NCI-H2029 treated with DMSO at 0.1 percent for 48 hours (cell line): Measurements from ENCODE around the gene SPAG17.
A peak's percentile ranks its signal among the peaks of the same experiment; 100 is the strongest.

Experiments
- DNase-seq: peaks from one replicate; lab custom pipeline; 2025; lab: John Stamatoyannopoulos, UW

SPAG17 gene

GRCh38 chr1:118185084-118185832, at the start of gene SPAG17:
SPAG17 (minus strand) TSS chr1:118185228; CDS start chr1:118185157, 71 bp downstream.
- DNase-seq: no peak

DNA sequence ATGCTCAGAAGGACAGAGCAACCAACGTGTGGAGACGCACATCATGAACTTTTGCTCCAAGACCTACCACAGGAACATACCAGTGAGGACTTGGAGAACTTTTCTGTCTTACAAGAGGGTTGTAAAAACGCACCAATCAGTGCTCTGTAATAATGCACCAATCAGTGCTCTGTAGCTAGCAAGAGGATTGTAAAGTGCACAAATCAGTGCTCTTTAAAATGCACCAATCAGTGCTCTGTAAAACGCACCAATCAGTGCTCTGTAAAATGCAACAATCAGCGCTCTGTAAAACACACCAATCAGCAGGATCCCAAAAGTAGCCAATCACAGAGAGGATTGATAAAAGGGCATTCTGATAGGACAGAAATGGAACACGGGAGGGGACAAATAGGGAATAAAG, 40.4 kb upstream of the SPAG17 start:
- DNase-seq: no peak

GRCh38 chr1:118223426-118223825, 38.4 kb upstream of the SPAG17 start:
- no peak for DNase-seq

DNA sequence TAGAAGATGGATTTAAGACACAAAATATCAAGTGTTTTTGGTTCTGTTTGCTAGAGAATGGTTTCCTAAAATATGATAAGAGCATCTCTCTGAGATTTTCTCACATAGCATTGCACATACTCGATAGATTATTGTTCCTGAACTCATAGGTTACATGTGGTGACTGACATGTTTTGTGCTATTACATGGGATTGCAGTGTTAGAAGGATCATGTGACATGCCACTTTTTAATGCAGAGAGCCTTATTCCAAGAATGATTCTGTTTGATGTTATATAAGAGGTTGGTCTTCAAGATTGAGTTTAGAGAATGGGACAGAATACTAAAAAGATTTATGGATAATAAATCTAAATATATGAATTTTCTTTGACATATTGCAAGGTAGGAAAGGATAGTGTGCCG, 34.4 kb upstream of the SPAG17 start:
- DNase-seq: no peak

GRCh38 chr1:118217141-118217838, 32.3 kb upstream of the SPAG17 start:
- no peak for DNase-seq

DNA sequence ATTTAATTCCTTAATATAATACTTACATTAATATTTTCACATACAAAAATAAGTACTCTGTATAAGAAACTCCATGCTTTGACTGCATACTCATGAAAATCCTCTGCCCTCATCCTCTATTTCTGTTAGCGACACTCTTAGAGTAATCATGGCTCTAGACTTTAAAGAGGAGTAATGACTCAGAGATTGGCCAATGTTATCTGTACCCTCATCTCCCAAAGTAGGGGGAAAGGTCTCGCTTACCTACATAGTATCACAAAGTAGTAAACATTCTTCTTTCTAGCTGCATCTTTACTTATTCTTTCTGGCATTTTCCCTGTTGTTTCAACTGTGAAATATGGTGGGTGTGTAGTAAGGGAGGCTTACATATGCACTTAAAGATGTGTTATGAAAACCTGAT, 29.8 kb upstream of the SPAG17 start:
- no peak for DNase-seq

DNA sequence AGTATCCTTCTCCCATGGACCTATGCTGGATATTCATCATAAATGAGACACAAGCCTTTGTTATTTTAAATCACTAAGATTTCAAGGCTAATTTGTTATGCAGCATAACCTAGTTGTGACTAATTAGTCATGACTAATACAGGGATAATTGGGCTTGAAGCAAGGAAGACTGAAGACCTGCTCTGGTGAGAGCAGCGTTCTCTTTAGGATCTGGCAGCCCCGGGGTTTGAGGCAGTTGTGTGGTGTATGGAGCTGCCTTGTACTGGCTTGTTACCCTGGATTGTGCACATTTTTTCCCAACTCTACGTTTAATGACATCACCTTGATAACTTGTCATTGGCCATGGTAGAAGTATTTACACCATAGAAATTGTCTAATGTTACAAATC, 25.7 kb upstream of the SPAG17 start:
- no peak for DNase-seq

DNA sequence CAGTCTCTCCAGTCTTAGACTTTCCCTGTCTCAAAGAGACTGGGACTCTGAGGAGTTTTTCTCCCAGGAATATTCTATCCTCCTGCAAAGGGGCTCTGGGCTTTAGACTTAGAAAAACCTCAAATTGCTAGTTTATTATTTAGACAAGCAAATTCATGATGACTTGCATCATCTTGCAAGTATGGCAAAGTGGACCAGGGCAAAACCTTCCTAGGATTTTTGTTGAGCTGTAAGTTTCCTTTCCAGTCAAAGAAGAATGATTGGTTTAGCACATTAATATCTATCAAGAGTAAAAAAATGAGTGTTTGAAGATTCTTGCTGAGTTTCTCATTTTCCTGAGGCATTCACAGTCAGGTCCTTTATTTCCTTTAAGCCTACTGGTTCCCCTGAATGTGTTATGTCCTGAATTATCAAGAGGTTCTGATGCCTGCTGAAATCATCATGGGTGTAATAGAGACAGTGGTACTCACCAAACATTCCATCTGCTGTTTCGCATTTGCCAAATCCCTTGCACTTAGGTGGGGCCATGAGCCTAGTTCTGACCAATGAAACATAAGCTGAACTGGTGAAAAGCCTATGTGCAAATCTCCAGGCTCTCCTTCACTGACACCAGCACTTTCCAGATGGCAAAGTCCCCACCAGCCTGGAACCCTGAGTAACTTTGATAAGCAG, 25.2 kb upstream of the SPAG17 start:
- DNase-seq: no peak

- DNase-seq: no peak
These were observed 24.6 kb upstream of the SPAG17 start for GRCh38 chr1:118209648-118210047.

DNA sequence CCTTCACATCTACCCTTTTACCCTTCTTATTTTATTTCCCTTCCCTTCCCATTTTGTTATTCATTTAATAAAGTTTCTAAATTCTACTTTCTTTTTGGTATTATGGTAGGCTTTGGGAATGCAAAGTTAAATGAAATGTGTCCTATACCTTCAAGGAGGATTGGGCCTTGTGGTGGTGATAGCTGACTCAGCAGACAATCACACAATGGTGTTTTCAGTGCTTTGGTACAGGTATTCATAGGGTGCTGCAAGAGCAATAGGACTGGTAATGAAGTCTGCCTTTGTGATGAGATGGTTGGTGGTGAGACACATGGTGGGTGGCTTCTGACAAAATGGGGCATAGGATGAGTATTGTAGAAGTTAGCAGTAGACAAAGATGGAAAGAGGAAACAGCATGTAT, 21.9 kb upstream of the SPAG17 start:
- DNase-seq: no peak

DNA sequence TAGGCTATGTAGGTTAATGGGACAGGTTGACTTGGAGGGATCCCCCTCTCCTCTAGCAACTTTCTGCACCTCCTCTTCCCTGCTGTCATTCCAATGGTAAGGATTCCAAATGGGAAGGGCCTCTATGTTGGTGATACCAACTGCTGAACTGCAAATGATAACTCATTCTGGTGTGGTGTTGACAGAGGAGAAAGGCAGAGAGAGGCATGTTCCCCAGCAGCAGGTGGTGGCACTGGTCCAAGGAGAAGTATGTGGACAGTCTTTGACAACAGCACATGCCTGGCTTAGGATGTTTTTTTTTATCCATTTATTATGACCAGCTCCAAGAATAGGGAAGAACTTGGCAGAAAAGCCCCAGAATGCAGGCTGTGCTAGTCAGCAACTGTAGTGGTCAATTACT, 19.6 kb upstream of the SPAG17 start:
- peak; percentile 38 for DNase-seq

- DNase-seq: no peak
These were observed 19.1 kb upstream of the SPAG17 start for GRCh38 chr1:118204105-118204504.

- no peak for DNase-seq
These were observed 17.1 kb upstream of the SPAG17 start for GRCh38 chr1:118202076-118202608.

DNA sequence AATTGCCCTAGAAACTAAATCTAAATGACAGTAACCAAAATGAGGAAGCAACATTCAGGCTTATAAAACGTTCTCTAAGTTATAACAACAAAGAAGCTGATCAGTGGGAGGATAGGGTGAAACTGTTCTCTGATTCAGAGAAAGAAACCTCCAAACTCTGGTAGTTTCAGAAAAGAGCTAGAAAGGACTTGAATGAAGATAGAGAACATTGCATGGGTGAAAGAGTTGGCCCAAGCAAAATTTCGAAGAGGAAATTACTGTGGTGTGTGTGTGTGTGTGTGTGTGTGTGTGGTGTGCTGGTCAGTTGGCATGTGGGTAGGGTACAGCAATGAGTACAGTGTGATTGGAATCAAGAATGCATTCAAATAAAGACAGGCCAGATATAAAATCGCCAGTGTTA, 16.5 kb upstream of the SPAG17 start:
- no peak for DNase-seq

DNA sequence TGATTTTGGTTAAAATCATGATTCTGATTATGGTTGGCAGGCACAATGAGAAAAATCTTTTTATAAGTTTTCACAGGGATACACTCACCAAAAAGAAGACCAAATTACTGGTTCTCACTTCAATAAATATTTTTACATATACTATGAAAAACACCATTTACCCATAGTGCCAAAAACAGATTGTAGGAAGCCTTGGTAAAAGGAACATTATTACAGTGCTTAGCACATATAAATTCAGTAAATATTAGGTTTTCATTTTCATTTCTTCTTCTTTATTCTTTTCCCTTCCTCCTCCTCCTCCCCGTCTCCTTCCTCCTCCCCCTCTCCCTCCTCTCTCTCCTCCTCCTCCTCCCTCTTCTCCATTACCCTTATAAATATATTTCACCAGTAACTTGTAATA, 15.8 kb upstream of the SPAG17 start:
- DNase-seq: no peak

GRCh38 chr1:118190561-118190960, 5.5 kb upstream of the SPAG17 start:
- DNase-seq: no peak

- no peak for DNase-seq
These were observed 4.5 kb upstream of the SPAG17 start for GRCh38 chr1:118189564-118189963.

DNA sequence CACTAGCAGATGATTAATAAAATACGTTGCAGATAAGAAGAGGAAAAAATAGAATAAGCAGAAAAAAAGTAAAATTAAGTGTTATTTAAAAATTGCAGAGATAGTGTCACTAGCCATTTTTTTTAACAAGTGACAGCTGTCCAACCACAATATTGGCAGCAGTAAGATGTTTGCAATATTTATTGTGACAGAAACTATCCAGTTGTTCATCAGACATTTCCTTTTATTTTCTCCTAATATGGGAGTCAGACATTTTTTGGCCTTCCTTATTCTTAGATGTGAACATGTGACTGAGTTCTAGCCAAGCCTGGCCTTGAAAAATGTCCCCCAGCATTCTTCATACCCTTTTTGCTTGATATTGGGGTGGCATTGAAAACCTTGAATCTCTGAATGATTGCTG, 3.4 kb upstream of the SPAG17 start:
- DNase-seq: no peak

- no peak for DNase-seq
These were observed 998 bp upstream of the SPAG17 start for GRCh38 chr1:118186026-118186425.

DNA sequence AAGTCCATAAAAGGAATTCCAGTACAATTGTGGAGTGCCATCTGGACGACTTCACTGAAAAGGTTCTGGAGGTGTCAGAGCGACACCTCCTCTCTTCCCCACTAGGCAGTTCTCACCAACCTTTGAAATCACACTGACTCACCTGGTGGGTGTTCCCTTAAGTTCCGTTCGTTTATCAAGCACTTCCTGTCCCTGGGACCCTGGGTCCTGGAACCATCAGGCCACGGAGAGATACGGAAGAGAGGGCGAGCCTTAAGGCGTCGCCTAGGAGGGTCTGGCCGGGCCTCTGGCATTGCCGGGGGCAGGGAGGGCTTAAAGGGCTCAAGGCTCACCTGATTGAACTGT, 317 bp downstream of the SPAG17 start:
- DNase-seq: peak; percentile 16

- no peak for DNase-seq
These were observed 1.4 kb downstream of the SPAG17 start for GRCh38 chr1:118183586-118183985.

- DNase-seq: no peak
These were observed 7.0 kb downstream of the SPAG17 start for GRCh38 chr1:118177998-118178397.

DNA sequence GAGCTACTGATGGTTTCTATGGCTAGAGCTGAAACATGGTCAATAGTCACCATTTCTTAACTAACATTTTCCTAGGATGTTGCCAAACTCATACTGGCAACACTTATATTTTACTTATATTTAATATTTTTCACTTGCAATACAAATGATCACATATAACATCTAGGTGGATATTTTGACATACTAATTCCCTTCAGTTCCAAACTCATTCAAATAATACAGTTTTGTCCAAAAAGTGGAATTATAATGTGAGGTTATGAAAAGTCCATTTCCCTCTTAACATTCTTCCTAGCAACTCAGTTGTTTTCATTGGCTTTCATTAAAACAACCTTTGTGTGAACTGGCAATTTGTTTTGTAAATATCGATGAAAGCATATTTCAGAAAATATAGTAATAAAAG, 16.0 kb downstream of the SPAG17 start:
- no peak for DNase-seq
